SK-N-SH treated with all-trans-retinoic acid at 6 μM for 48 hours (cell line): ENCODE measurements around the gene DSEL.
A peak's percentile ranks its signal among the peaks of the same experiment; 100 is the strongest.

Source experiments
- ATAC-seq: fragments of 200-7000 bp; cut with Tn5 transposase; 3 replicates; pipeline ENCODE4 v1.9.1; 2020; ENCODE audit warnings: mild to moderate bottlenecking, moderate library complexity
- ARNTL ChIP-seq: fragments of 450-650 bp; formaldehyde crosslinking; IDR thresholded peaks from 2 replicates; pipeline ENCODE4 v1.5.0; 2020; ENCODE audit warnings: low read depth, mild to moderate bottlenecking, moderate library complexity, borderline replicate concordance
- BACH2 ChIP-seq: fragments of 250-450 bp; sonication (Bioruptor Pico); IDR thresholded peaks from 2 replicates; pipeline ENCODE4 v1.9.0; 2021; ENCODE audit warnings: mild to moderate bottlenecking, borderline replicate concordance
- CREB5 ChIP-seq: fragments of 250-450 bp; sonication (Bioruptor Pico); IDR thresholded peaks from 2 replicates; pipeline ENCODE4 v1.5.1; 2020; ENCODE audit warnings: low read depth, mild to moderate bottlenecking, moderate library complexity
- CSDC2 ChIP-seq: fragments of 250-450 bp; sonication (Bioruptor Pico); IDR thresholded peaks from 2 replicates; pipeline ENCODE4 v1.5.0; 2020; ENCODE audit warnings: mild to moderate bottlenecking, moderate library complexity
- ESRRG ChIP-seq: fragments of 250-450 bp; sonication (Bioruptor Pico); IDR thresholded peaks from 2 replicates; pipeline ENCODE4 v1.6.1; 2021; ENCODE audit warnings: mild to moderate bottlenecking
- GLIS3 ChIP-seq: fragments of 250-450 bp; sonication (Bioruptor Pico); IDR thresholded peaks from 2 replicates; pipeline ENCODE4 v1.5.0; 2020; ENCODE audit warnings: mild to moderate bottlenecking, moderate library complexity
- ISL1 ChIP-seq: fragments of 250-450 bp; sonication (Bioruptor Pico); IDR thresholded peaks from 2 replicates; pipeline ENCODE4 v2.1.2; 2022; ENCODE audit warnings: mild to moderate bottlenecking, moderate library complexity
- PATZ1 ChIP-seq: fragments of 250-450 bp; sonication (Bioruptor Pico); IDR thresholded peaks from 2 replicates; pipeline ENCODE4 v1.8.0; 2020; ENCODE audit warnings: mild to moderate bottlenecking, moderate library complexity, borderline replicate concordance
- POU6F1 ChIP-seq: fragments of 250-450 bp; sonication (Bioruptor Pico); IDR thresholded peaks from 2 replicates; pipeline ENCODE4 v1.8.0; 2021; ENCODE audit warnings: low read depth, mild to moderate bottlenecking, moderate library complexity, borderline replicate concordance
- PPARA ChIP-seq: fragments of 250-450 bp; sonication (Bioruptor Pico); IDR thresholded peaks from 2 replicates; pipeline ENCODE4 v1.5.0; 2020; ENCODE audit warnings: mild to moderate bottlenecking, borderline replicate concordance
- SNAI2 ChIP-seq: fragments of 250-450 bp; sonication (Bioruptor Pico); IDR thresholded peaks from 2 replicates; pipeline ENCODE4 v1.5.0; 2020; ENCODE audit warnings: mild to moderate bottlenecking, moderate library complexity
- TOX ChIP-seq: fragments of 250-450 bp; sonication (Bioruptor Pico); IDR thresholded peaks from 2 replicates; pipeline ENCODE4 v1.8.0; 2021; ENCODE audit warnings: mild to moderate bottlenecking, moderate library complexity, borderline replicate concordance
- TSHZ2 ChIP-seq: fragments of 250-450 bp; sonication (Bioruptor Pico); IDR thresholded peaks from 2 replicates; pipeline ENCODE4 v1.5.0; 2020; ENCODE audit warnings: mild to moderate bottlenecking, moderate library complexity
- ZC3H10 ChIP-seq: fragments of 250-450 bp; sonication (Bioruptor Pico); IDR thresholded peaks from 2 replicates; pipeline ENCODE4 v1.5.1; 2021; ENCODE audit warnings: mild to moderate bottlenecking, moderate library complexity
- ZFP3 ChIP-seq: fragments of 250-450 bp; sonication (Bioruptor Pico); IDR thresholded peaks from 2 replicates; pipeline ENCODE4 v1.5.0; 2020; ENCODE audit warnings: mild to moderate bottlenecking, moderate library complexity
- ZFP30 ChIP-seq: fragments of 450-650 bp; formaldehyde crosslinking; IDR thresholded peaks from 2 replicates; pipeline ENCODE4 v1.5.0; 2022; ENCODE audit warnings: mild to moderate bottlenecking, moderate library complexity
- ZNF565 ChIP-seq: fragments of 450-650 bp; formaldehyde crosslinking; conservative IDR thresholded peaks from 2 replicates; pipeline ENCODE4 v1.5.0; 2020; ENCODE audit warnings: low read depth, mild to moderate bottlenecking, moderate library complexity
- ZNF70 ChIP-seq: fragments of 450-650 bp; formaldehyde crosslinking; IDR thresholded peaks from 2 replicates; pipeline ENCODE4 v1.5.0; 2020; ENCODE audit warnings: mild to moderate bottlenecking, moderate library complexity
- ZNF8 ChIP-seq: fragments of 450-650 bp; formaldehyde crosslinking; IDR thresholded peaks from 2 replicates; pipeline ENCODE4 v1.5.0; 2020; ENCODE audit warnings: mild to moderate bottlenecking, moderate library complexity

Gene DSEL

GRCh38 chr18:67478249-67478648 lies 38.3 kb downstream of the DSEL start:
- TF ChIP-seq ZNF70 (CRISPR knock-in tag) = no peak
- no peak for TF ChIP-seq BACH2 (CRISPR knock-in tag)
- no peak for TF ChIP-seq ZFP30 (CRISPR knock-in tag)
- no peak for TF ChIP-seq POU6F1 (CRISPR knock-in tag)
- no peak for TF ChIP-seq CREB5 (CRISPR knock-in tag)
- no peak for TF ChIP-seq ARNTL (CRISPR knock-in tag)
- TF ChIP-seq SNAI2 (CRISPR knock-in tag) = no peak
- TF ChIP-seq ZNF8 = no peak
- no peak for TF ChIP-seq ESRRG (CRISPR knock-in tag)
- TF ChIP-seq PATZ1 = no peak
- TF ChIP-seq GLIS3 (CRISPR knock-in tag) = no peak
- TF ChIP-seq CSDC2 (CRISPR knock-in tag) = no peak
- no peak for ATAC-seq

- TF ChIP-seq GLIS3 (CRISPR knock-in tag) (no peak), ZC3H10 (CRISPR knock-in tag) (no peak), ESRRG (CRISPR knock-in tag) (no peak), TSHZ2 (CRISPR knock-in tag) (no peak)
- ATAC-seq = no peak
These were observed 39.0 kb downstream of the DSEL start for GRCh38 chr18:67477522-67477921.

GRCh38 chr18:67476585-67476984 lies 39.9 kb downstream of the DSEL start:
- ATAC-seq = peak; percentile 80
- TF ChIP-seq GLIS3 (CRISPR knock-in tag) (no peak), TOX (CRISPR knock-in tag) (peak; percentile 50; the same call in 1 of the 2 replicates), ZFP3 (no peak), ARNTL (CRISPR knock-in tag) (no peak), ISL1 (CRISPR knock-in tag) (peak; percentile 71), ZNF70 (CRISPR knock-in tag) (no peak), ZNF8 (no peak), PPARA (CRISPR knock-in tag) (no peak), TSHZ2 (CRISPR knock-in tag) (no peak), ZC3H10 (CRISPR knock-in tag) (peak; percentile 22; the same call in 1 of the 2 replicates), ESRRG (CRISPR knock-in tag) (no peak), BACH2 (CRISPR knock-in tag) (no peak), ZNF565 (CRISPR knock-in tag) (no peak), POU6F1 (CRISPR knock-in tag) (no peak)
- TF ChIP-seq, all 23 proteins: peak for 3
